MM.1S (cell line): ENCODE measurements around the gene UNC13C.

ENCODE experiments used
- EZH2 ChIP-seq: fragments of 300-600 bp; sonication (generic); optimal IDR thresholded peaks from 2 replicates; pipeline ENCODE3; 2017; ENCODE audit warnings: low read depth, mild to moderate bottlenecking, antibody characterized with exemption, low read length, mixed read lengths
- EZH2phosphoT487 ChIP-seq: fragments of 300-600 bp; sonication (generic); IDR thresholded peaks from 2 replicates; pipeline ENCODE4 v1.6.1; 2018; ENCODE audit warnings: antibody characterized with exemption, low read length
- TF ChIP-seq, protein P1 (sequence below): fragments of 300-600 bp; sonication (generic); IDR thresholded peaks from 2 replicates; pipeline ENCODE4 v1.5.1; 2016; ENCODE audit warnings: antibody characterized with exemption, low read length, mixed read lengths

DNA sequence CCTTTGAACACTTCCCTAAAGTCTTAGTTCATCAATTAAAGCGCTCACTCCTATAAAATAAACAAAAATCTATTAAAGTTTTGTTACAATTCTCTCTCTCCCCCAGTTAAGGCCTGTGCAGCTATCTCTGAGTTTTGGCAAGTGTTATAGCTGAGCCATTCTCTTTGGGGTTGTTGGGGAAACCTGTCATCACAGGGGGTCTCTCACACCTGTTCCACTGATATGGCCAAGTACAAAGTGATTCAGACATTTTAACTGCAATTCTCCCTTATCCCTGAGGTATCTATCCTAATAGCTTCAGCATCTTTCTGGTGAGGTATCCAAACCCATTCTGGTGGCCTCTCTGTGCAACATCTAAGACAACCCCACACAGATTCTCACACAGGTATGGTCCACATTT is 116.4 kb downstream of the UNC13C start:
- TF ChIP-seq, protein P1, sequence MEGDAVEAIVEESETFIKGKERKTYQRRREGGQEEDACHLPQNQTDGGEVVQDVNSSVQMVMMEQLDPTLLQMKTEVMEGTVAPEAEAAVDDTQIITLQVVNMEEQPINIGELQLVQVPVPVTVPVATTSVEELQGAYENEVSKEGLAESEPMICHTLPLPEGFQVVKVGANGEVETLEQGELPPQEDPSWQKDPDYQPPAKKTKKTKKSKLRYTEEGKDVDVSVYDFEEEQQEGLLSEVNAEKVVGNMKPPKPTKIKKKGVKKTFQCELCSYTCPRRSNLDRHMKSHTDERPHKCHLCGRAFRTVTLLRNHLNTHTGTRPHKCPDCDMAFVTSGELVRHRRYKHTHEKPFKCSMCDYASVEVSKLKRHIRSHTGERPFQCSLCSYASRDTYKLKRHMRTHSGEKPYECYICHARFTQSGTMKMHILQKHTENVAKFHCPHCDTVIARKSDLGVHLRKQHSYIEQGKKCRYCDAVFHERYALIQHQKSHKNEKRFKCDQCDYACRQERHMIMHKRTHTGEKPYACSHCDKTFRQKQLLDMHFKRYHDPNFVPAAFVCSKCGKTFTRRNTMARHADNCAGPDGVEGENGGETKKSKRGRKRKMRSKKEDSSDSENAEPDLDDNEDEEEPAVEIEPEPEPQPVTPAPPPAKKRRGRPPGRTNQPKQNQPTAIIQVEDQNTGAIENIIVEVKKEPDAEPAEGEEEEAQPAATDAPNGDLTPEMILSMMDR = no peak
- TF ChIP-seq EZH2 (no peak), EZH2phosphoT487 (no peak)
